Hepatocyte (in vitro differentiated cells): Measurements from ENCODE around the gene COX5A.

Source experiments
- CTCF ChIP-seq: fragments of 200-600 bp; sonication (generic); IDR thresholded peaks from 2 replicates; pipeline ENCODE4 v1.5.1; 2016; ENCODE audit warnings: antibody characterized with exemption, mild to moderate bottlenecking; ENCODE audit not compliant: poor library complexity
- EZH2 ChIP-seq: fragments of 200-600 bp; sonication (generic); IDR thresholded peaks from 2 replicates; pipeline ENCODE4 v1.6.1; 2016; ENCODE audit warnings: antibody characterized with exemption, mild to moderate bottlenecking, borderline replicate concordance

- no peak for TF ChIP-seq CTCF
- no peak for TF ChIP-seq EZH2
Observed at GRCh38 chr15:74895830-74896229, 42.0 kb downstream of the COX5A start.
